ENCODE data around the gene MBD5. TPM values are rescaled to one million over a fixed set of nuclear protein-coding genes. Genes with fewer than 3 reads are reported as not detected.

Gene MBD5
- polyA plus RNA-seq, 1 donor (not counting 4 experiments of a cell fraction or from before 2014, with no cell fraction given) = 20.1 TPM

- dilution Hi-C loops (cut with MboI; ENCODE audit: extremely low pct_ligation_motif_present, low sequenced_read_pairs) = no loop called here
- FAIRE-seq = no peak
- Histone ChIP-seq H3K9me3 (ENCODE audit: control insufficient read depth, low read depth, low read length) (no peaks in the 10 kb centered on the region), H3K27ac (ENCODE audit: control insufficient read depth, insufficient read depth, low read length) (peak overlapping the region; percentile 88), H3K27me3 (ENCODE audit: control insufficient read depth, extremely low read depth, insufficient read depth, low read length) (no peaks in the 10 kb centered on the region), H3K9me1 (ENCODE audit: control insufficient read depth, extremely low read depth, insufficient read depth, low read length) (no peaks in the 10 kb centered on the region), H3K36me3 (ENCODE audit: control insufficient read depth in 2 of 2, extremely low read depth in 1 of 2, insufficient read depth in 2 of 2, low read length in 2 of 2) (no peaks in the 10 kb centered on the region), H3K4me1 (ENCODE audit: control insufficient read depth, extremely low read depth, insufficient read depth, low read length) (peaks cover 6% of the 10 kb centered on the region), H3K4me3 (ENCODE audit: control insufficient read depth in 2 of 3, extremely low read depth in 1 of 3, insufficient read depth in 2 of 3, low read depth in 1 of 3, low read length in 3 of 3) (peak overlapping the region; percentile 61 to 86 (median 72)), H3K4me2 (ENCODE audit: control insufficient read depth, extremely low read depth, insufficient read depth, low read depth, low read length) (peak overlapping the region; percentile 66), H4K20me1 (ENCODE audit: control insufficient read depth, extremely low read depth, insufficient read depth, low read length) (no peaks in the 10 kb centered on the region), H3K9ac (ENCODE audit: control insufficient read depth, extremely low read depth, insufficient read depth, low read length) (peak overlapping the region; percentile 88), H2AFZ (ENCODE audit: control insufficient read depth, low read length) (no peak overlapping the region), H3K79me2 (ENCODE audit: control insufficient read depth, insufficient read depth, low read length) (peaks cover 72% of the 10 kb centered on the region)
- DNase-seq (ENCODE audit: low read depth, low spot score) = no peak
- no peak for TF ChIP-seq CTCF (optimal IDR thresholded peaks at IDR 0.05 in 1 of 3, IDR thresholded peaks at IDR 0.05 in 1 of 3, conservative IDR thresholded peaks at IDR 0.05 in 1 of 3; ENCODE audit: extremely low read depth in 1 of 3, insufficient read depth in 2 of 3, low read length in 3 of 3)
- no peak for TF ChIP-seq EZH2 (IDR thresholded peaks at IDR 0.05; ENCODE audit: low read length)
Observed at GRCh38 chr2:148022351-148022750, 1.5 kb downstream of the MBD5 start.

GRCh38 chr2:148022882-148023281, 2.0 kb downstream of the MBD5 start:
- H3K4me2 ChIP-seq (ENCODE audit: control insufficient read depth, extremely low read depth, insufficient read depth, low read depth, low read length) = peak overlapping the region; percentile 66
- H4K20me1 ChIP-seq (ENCODE audit: control insufficient read depth, extremely low read depth, insufficient read depth, low read length) = no peaks in the 10 kb centered on the region
- H3K4me1 ChIP-seq (ENCODE audit: control insufficient read depth, extremely low read depth, insufficient read depth, low read length) = peaks cover 6% of the 10 kb centered on the region
- H3K27ac ChIP-seq (ENCODE audit: control insufficient read depth, insufficient read depth, low read length) = no peak overlapping the region
- TF ChIP-seq CTCF (optimal IDR thresholded peaks at IDR 0.05 in 1 of 3, IDR thresholded peaks at IDR 0.05 in 1 of 3, conservative IDR thresholded peaks at IDR 0.05 in 1 of 3; ENCODE audit: extremely low read depth in 1 of 3, insufficient read depth in 2 of 3, low read length in 3 of 3) = no peak
- TF ChIP-seq EZH2 (IDR thresholded peaks at IDR 0.05; ENCODE audit: low read length) = no peak
- H3K79me2 ChIP-seq (ENCODE audit: control insufficient read depth, insufficient read depth, low read length) = peaks cover 68% of the 10 kb centered on the region
- DNase-seq (ENCODE audit: low read depth, low spot score) (no peak), FAIRE-seq (no peak)
- dilution Hi-C loops (cut with MboI; ENCODE audit: extremely low pct_ligation_motif_present, low sequenced_read_pairs) = no loop called here
- no peaks in the 10 kb centered on the region for H3K27me3 ChIP-seq (ENCODE audit: control insufficient read depth, extremely low read depth, insufficient read depth, low read length)
- H3K4me3 ChIP-seq (ENCODE audit: control insufficient read depth in 2 of 3, extremely low read depth in 1 of 3, insufficient read depth in 2 of 3, low read depth in 1 of 3, low read length in 3 of 3) = peak overlapping the region in 2 of 3 experiments; percentile 61 to 86
- no peak overlapping the region for H3K9ac ChIP-seq (ENCODE audit: control insufficient read depth, extremely low read depth, insufficient read depth, low read length)
- no peaks in the 10 kb centered on the region for H3K9me1 ChIP-seq (ENCODE audit: control insufficient read depth, extremely low read depth, insufficient read depth, low read length)
- H3K9me3 ChIP-seq (ENCODE audit: control insufficient read depth, low read depth, low read length) = no peaks in the 10 kb centered on the region
- H3K36me3 ChIP-seq (ENCODE audit: control insufficient read depth in 2 of 2, extremely low read depth in 1 of 2, insufficient read depth in 2 of 2, low read length in 2 of 2) = no peaks in the 10 kb centered on the region
- no peak overlapping the region for H2AFZ ChIP-seq (ENCODE audit: control insufficient read depth, low read length)
